ENCODE results near the gene MAP2K4. TPM values are rescaled to one million over a fixed set of nuclear protein-coding genes. Genes with fewer than 3 reads are reported as not detected.
A peak's percentile ranks its signal among the peaks of the same experiment; 100 is the strongest.

The MAP2K4 gene
- total and polyA plus RNA-seq, 2 of the 13 experiments (the other 11 are each of a cell fraction or from before 2014, with no cell fraction given), result 21.5 to 35.6 TPM

DNA sequence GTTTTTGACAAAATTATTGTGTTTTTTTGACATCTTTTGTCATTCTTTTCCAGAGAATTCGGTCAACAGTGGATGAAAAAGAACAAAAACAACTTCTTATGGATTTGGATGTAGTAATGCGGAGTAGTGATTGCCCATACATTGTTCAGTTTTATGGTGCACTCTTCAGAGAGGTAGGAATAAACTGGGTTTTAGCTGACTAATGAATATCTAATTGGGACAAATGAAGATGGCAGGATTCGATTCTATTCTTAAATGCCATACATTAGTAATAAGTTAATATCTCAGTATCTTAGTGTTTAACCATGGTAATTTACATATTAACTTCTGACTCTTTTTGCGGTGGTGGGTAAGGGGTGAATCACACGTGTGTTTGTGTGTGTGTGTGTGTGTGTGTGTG lies 74.8 kb downstream of the MAP2K4 start:
- CTCF ChIA-PET (ENCODE audit: low intra/inter-chr PET ratio, low total read pairs), result no interaction called here
- H3K79me2 ChIP-seq (ENCODE audit: insufficient read depth, low read length), result peaks cover 3% of the 10 kb centered on the region

More for the DNA sequence above, 74.8 kb downstream of the MAP2K4 start:
- no TSS peak for BruUV-seq (replicated peaks)
- Histone ChIP-seq H3K9ac (ENCODE audit: insufficient read depth, low read depth, low read length) (no peak overlapping the region), H3K4me2 (ENCODE audit: low read depth, low read length) (no peak overlapping the region), H3K27ac (ENCODE audit: extremely low read length, insufficient read depth, low read length) (no peak overlapping the region), H3K4me1 (ENCODE audit: insufficient read depth, low read length) (peaks cover 11% of the 10 kb centered on the region), H3K4me3 (replicated peaks in 1 of 3; ENCODE audit: insufficient read depth in 1 of 3, low read depth in 2 of 3, low read length in 3 of 3) (no peak overlapping the region), H4K20me1 (ENCODE audit: insufficient read depth, low read length) (no peaks in the 10 kb centered on the region), H3K36me3 (replicated peaks in 1 of 2; ENCODE audit: control insufficient read depth in 1 of 2, insufficient read depth in 2 of 2, low read length in 2 of 2) (peaks cover 3 to 11% of the 10 kb centered on the region in 2 experiments; a peak in 4 of 5 replicates), H2AFZ (ENCODE audit: low read length) (no peak overlapping the region), H3K9me3 (ENCODE audit: low read length) (no peaks in the 10 kb centered on the region), H3K27me3 (ENCODE audit: control insufficient read depth in 1 of 2, insufficient read depth in 2 of 2, low read length in 2 of 2) (no peaks in the 10 kb centered on the region)
- FAIRE-seq (no peak), ATAC-seq (no peak), DNase-seq (ENCODE audit: low spot score) (no peak)
- whole genome bisulfite sequencing (ENCODE audit: low lambda C conversion rate), result 99% methylated on average over 5 of the region's 5 CpGs
- TF ChIP-seq ZNF430 (CRISPR knock-in tag; IDR thresholded peaks at IDR 0.05), result no peak
- TF ChIP-seq, protein P1, sequence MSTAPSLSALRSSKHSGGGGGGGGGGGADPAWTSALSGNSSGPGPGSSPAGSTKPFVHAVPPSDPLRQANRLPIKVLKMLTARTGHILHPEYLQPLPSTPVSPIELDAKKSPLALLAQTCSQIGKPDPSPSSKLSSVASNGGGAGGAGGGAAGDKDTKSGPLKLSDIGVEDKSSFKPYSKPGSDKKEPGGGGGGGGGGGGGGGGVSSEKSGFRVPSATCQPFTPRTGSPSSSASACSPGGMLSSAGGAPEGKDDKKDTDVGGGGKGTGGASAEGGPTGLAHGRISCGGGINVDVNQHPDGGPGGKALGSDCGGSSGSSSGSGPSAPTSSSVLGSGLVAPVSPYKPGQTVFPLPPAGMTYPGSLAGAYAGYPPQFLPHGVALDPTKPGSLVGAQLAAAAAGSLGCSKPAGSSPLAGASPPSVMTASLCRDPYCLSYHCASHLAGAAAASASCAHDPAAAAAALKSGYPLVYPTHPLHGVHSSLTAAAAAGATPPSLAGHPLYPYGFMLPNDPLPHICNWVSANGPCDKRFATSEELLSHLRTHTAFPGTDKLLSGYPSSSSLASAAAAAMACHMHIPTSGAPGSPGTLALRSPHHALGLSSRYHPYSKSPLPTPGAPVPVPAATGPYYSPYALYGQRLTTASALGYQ (CRISPR knock-in tag; IDR thresholded peaks at IDR 0.05), result no peak
- no peak for TF ChIP-seq FIP1L1 (IDR thresholded peaks at IDR 0.05; ENCODE audit: borderline replicate concordance, insufficient read depth, low read depth, low read length)
- no peak for TF ChIP-seq EHMT2 (IDR thresholded peaks at IDR 0.05; ENCODE audit: borderline replicate concordance, low read depth, low read length)
- TF ChIP-seq RFXANK (CRISPR knock-in tag; IDR thresholded peaks at IDR 0.05), result no peak
- TF ChIP-seq IRF2 (CRISPR knock-in tag; IDR thresholded peaks at IDR 0.05), result no peak
- TF ChIP-seq, protein P2, sequence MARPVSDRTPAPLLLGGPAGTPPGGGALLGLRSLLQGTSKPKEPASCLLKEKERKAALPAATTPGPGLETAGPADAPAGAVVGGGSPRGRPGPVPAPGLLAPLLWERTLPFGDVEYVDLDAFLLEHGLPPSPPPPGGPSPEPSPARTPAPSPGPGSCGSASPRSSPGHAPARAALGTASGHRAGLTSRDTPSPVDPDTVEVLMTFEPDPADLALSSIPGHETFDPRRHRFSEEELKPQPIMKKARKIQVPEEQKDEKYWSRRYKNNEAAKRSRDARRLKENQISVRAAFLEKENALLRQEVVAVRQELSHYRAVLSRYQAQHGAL (CRISPR knock-in tag; IDR thresholded peaks at IDR 0.05; ENCODE audit: not compliant biosample characterization), result no peak
- no peak for TF ChIP-seq MAZ (IDR thresholded peaks at IDR 0.05; ENCODE audit: borderline replicate concordance, low read depth, low read length)
- TF ChIP-seq MAZ (CRISPR knock-in tag; IDR thresholded peaks at IDR 0.05; ENCODE audit: low read depth), result no peak
- no peak for TF ChIP-seq DNMT3B (CRISPR knock-in tag; conservative IDR thresholded peaks at IDR 0.05)
- TF ChIP-seq, protein P3, sequence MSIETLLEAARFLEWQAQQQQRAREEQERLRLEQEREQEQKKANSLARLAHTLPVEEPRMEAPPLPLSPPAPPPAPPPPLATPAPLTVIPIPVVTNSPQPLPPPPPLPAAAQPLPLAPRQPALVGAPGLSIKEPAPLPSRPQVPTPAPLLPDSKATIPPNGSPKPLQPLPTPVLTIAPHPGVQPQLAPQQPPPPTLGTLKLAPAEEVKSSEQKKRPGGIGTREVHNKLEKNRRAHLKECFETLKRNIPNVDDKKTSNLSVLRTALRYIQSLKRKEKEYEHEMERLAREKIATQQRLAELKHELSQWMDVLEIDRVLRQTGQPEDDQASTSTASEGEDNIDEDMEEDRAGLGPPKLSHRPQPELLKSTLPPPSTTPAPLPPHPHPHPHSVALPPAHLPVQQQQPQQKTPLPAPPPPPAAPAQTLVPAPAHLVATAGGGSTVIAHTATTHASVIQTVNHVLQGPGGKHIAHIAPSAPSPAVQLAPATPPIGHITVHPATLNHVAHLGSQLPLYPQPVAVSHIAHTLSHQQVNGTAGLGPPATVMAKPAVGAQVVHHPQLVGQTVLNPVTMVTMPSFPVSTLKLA (IDR thresholded peaks at IDR 0.05), result no peak
- TF ChIP-seq ZNF543 (CRISPR knock-in tag; IDR thresholded peaks at IDR 0.05), result no peak
- peak; percentile 76 for TF ChIP-seq MAFF (IDR thresholded peaks at IDR 0.05; ENCODE audit: low read depth, low read length)
- TF ChIP-seq ZNF317 (CRISPR knock-in tag; IDR thresholded peaks at IDR 0.05), result no peak
- no peak for TF ChIP-seq SMAD9 (CRISPR knock-in tag; IDR thresholded peaks at IDR 0.05)
- no peak for TF ChIP-seq ZNF850 (CRISPR knock-in tag; conservative IDR thresholded peaks at IDR 0.05)
- TF ChIP-seq MAFK (conservative IDR thresholded peaks at IDR 0.05 in 1 of 2, IDR thresholded peaks at IDR 0.05 in 1 of 2; ENCODE audit: low read length in 2 of 2), result peak; percentile 65 to 72
- intact Hi-C loops (cut with micrococcal nuclease; ENCODE audit: unreplicated experiment) (no loop called here), in situ Hi-C loops (cut with HindIII; ENCODE audit: extremely low pct_ligation_motif_present, low pct_unique_long_range_greater_than_20kb) (no loop called here)
- POLR2A ChIA-PET, result no interaction called here
